HepG2 (cell line): ENCODE data around the gene SPAG5.

Source experiments
- ATF3 ChIP-seq: sonication (generic); formaldehyde crosslinking; IDR thresholded peaks from 2 replicates; pipeline ENCODE4 v1.4.0; 2020; ENCODE audit warnings: missing genetic modification reagents
- CTCF ChIP-seq: sonication (generic); formaldehyde crosslinking; IDR thresholded peaks from 2 replicates; pipeline ENCODE4 v1.5.0; 2020; ENCODE audit warnings: mild to moderate bottlenecking, missing genetic modification reagents, moderate library complexity
- PBX3 ChIP-seq: sonication (generic); formaldehyde crosslinking; IDR thresholded peaks from 2 replicates; pipeline ENCODE4 v1.8.1; 2023; ENCODE audit warnings: missing genetic modification reagents, inconsistent platforms, borderline replicate concordance
- SALL2 ChIP-seq: sonication (generic); formaldehyde crosslinking; IDR thresholded peaks from 2 replicates; pipeline ENCODE4 v1.8.1; 2023; ENCODE audit warnings: mild to moderate bottlenecking, missing genetic modification reagents, inconsistent platforms
- SOX5 ChIP-seq: IDR thresholded peaks from 2 replicates; pipeline ENCODE4 v1.6.1; 2016; ENCODE audit warnings: borderline replicate concordance
- TAF1 ChIP-seq: sonication (generic); formaldehyde crosslinking; IDR thresholded peaks from 2 replicates; pipeline ENCODE4 v1.4.0; 2020; ENCODE audit warnings: missing genetic modification reagents
- TARDBP ChIP-seq: sonication (generic); formaldehyde crosslinking; IDR thresholded peaks from 2 replicates; pipeline ENCODE4 v1.8.0; 2022; ENCODE audit warnings: mild to moderate bottlenecking, missing genetic modification reagents
- USF2 ChIP-seq, 2 experiments: sonication (generic) in 1 of 2; formaldehyde crosslinking in 1 of 2; IDR thresholded peaks; 2 replicates each; pipeline versions ENCODE4 v1.5.1 to v1.6.1; 2011 to 2020; ENCODE audit warnings: borderline replicate concordance in 1 of 2, low read depth in 1 of 2, low read length in 1 of 2, mild to moderate bottlenecking in 1 of 2, missing genetic modification reagents in 1 of 2, moderate library complexity in 1 of 2
- XRCC5 ChIP-seq: fragments of 200-400 bp; formaldehyde crosslinking; optimal IDR thresholded peaks from 2 replicates; pipeline ENCODE3; 2017; ENCODE audit warnings: mild to moderate bottlenecking, low read length
- ZBTB21 ChIP-seq: sonication (generic); formaldehyde crosslinking; IDR thresholded peaks from 2 replicates; pipeline ENCODE4 v1.4.0; 2020; ENCODE audit warnings: missing genetic modification reagents
- ZNF253 ChIP-seq: sonication (generic); formaldehyde crosslinking; IDR thresholded peaks from 2 replicates; pipeline ENCODE4 v1.8.0; 2022; ENCODE audit warnings: mild to moderate bottlenecking, missing genetic modification reagents, borderline replicate concordance
- ZNF354B ChIP-seq: sonication (generic); formaldehyde crosslinking; IDR thresholded peaks from 2 replicates; pipeline ENCODE4 v1.8.0; 2022; ENCODE audit warnings: mild to moderate bottlenecking, missing genetic modification reagents
- ZNF614 ChIP-seq: IDR thresholded peaks from 2 replicates; pipeline ENCODE4 v1.6.1; 2018; ENCODE audit warnings: missing biosample characterization, missing genetic modification reagents, inconsistent platforms, borderline replicate concordance

- TF ChIP-seq ZNF253, result no peak
- no peak for TF ChIP-seq USF2 (IDR thresholded peaks at IDR 0.05; ENCODE audit: low read depth, low read length)
- TF ChIP-seq USF2 (CRISPR knock-in tag; IDR thresholded peaks at IDR 0.05; ENCODE audit: borderline replicate concordance), result no peak
- TF ChIP-seq TAF1, result no peak
- TF ChIP-seq SOX5 (CRISPR knock-in tag), result no peak
- no peak for TF ChIP-seq ZNF354B (CRISPR knock-in tag)
- no peak for TF ChIP-seq TARDBP
- no peak for TF ChIP-seq CTCF (CRISPR knock-in tag)
- TF ChIP-seq ZNF614 (CRISPR knock-in tag), result no peak
- no peak for TF ChIP-seq SALL2 (CRISPR knock-in tag)
- no peak for TF ChIP-seq PBX3 (CRISPR knock-in tag)
- TF ChIP-seq ATF3 (CRISPR knock-in tag), result no peak
- no peak for TF ChIP-seq XRCC5
- no peak for TF ChIP-seq ZBTB21
Measured at GRCh38 chr17:28550858-28551257, 48.0 kb downstream of the SPAG5 start.
